Large intestine (tissue), 3 donors: Measurements from ENCODE around the gene TM4SF4. TPM values are rescaled to one million over a fixed set of nuclear protein-coding genes. Genes with fewer than 3 reads are reported as not detected.

Source experiments
- DNase-seq, 2 donors: peaks; one replicate each; pipeline versions ENCODE4 v3.0.0 to v3.0.0-alpha.2; 2013
- H3K27ac ChIP-seq: one replicate; pipeline ENCODE4 v1.5.1; 2013; ENCODE audit warnings: low read length
- H3K27me3 ChIP-seq: 2 replicates; pipeline ENCODE4 v1.6.1; 2013; ENCODE audit warnings: low read length; ENCODE audit not compliant: control insufficient read depth, insufficient read depth
- H3K36me3 ChIP-seq: 2 replicates; pipeline ENCODE4 v1.6.1; 2013; ENCODE audit warnings: low read length; ENCODE audit not compliant: control insufficient read depth, insufficient read depth
- H3K4me1 ChIP-seq: one replicate; pipeline ENCODE4 v1.6.1; 2013; ENCODE audit warnings: low read length; ENCODE audit not compliant: control insufficient read depth, insufficient read depth
- H3K4me3 ChIP-seq: one replicate; pipeline ENCODE4 v1.5.1; 2013; ENCODE audit warnings: low read length
- H3K9me3 ChIP-seq: one replicate; pipeline ENCODE4 v1.6.1; 2013; ENCODE audit warnings: mild to moderate bottlenecking, low read depth, low read length, moderate library complexity; ENCODE audit not compliant: control insufficient read depth
- WGBS: methylation state at CpG from one replicate; pipeline ENCODE4 v1.1.5; 2013; ENCODE audit warnings: low lambda C conversion rate; ENCODE audit not compliant: insufficient coverage; 5-methylcytosine and 5-hydroxymethylcytosine counted together
- polyA plus RNA-seq: library from polyadenylated mRNA; unstranded; fragments of 120-200 nt; gene quantifications from one replicate; pipeline ENCODE4 v1.2.1, GENCODE V29; 2013

The TM4SF4 gene
- polyA plus RNA-seq, 1 donor: 56.5 TPM

DNA sequence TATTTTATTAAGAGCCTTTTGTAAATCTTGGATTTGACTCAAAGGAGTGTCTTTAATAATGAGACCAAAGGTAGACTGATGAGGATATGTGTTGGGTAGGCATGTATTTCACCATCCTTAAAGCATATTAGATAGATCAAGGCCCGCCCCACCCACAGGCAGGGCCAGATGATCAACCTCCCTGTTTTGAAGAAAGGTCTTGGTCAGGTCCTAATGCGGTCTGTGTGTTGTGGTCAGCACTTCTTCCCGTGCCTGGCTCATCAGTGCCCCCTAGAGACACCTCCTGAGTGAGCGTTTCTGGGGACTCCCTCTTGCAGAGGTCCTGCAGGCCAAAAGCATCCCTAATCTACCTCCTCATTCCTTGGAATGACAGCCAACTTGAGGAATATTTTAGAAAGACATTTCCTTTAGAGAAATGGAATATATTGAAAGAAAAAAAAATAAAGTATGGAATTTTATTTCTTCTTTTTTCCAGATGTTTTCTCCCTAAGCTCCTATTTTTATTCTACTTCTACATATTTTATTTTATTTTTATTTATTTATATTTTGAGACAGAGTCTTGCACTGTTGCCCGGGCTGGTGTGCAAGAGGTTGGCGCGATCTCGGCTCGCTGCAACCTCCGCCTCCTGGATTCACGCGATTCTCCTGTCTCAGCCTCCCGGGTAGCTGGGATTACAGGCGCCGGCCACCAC lies 6.0 kb downstream of the TM4SF4 start:
- no peaks in the 10 kb centered on the region for H3K9me3 ChIP-seq
- no CpG with 5 or more reads among the region's 15 CpGs for WGBS
- peaks cover 2% of the 10 kb centered on the region for H3K36me3 ChIP-seq
- H3K27ac ChIP-seq: no peak overlapping the region
- H3K4me3 ChIP-seq: no peak overlapping the region
- H3K27me3 ChIP-seq: no peaks in the 10 kb centered on the region
- peak; percentile 66 to 67 for DNase-seq
- H3K4me1 ChIP-seq: peaks cover 6% of the 10 kb centered on the region

GRCh38 chr3:149481056-149481455 lies 6.6 kb downstream of the TM4SF4 start:
- DNase-seq: no peak
- no CpG with 5 or more reads among the region's 3 CpGs for WGBS
- no peak overlapping the region for H3K27ac ChIP-seq
- no peaks in the 10 kb centered on the region for H3K27me3 ChIP-seq
- peaks cover 2% of the 10 kb centered on the region for H3K36me3 ChIP-seq
- no peaks in the 10 kb centered on the region for H3K9me3 ChIP-seq
- H3K4me1 ChIP-seq: peaks cover 6% of the 10 kb centered on the region
- no peak overlapping the region for H3K4me3 ChIP-seq

DNA sequence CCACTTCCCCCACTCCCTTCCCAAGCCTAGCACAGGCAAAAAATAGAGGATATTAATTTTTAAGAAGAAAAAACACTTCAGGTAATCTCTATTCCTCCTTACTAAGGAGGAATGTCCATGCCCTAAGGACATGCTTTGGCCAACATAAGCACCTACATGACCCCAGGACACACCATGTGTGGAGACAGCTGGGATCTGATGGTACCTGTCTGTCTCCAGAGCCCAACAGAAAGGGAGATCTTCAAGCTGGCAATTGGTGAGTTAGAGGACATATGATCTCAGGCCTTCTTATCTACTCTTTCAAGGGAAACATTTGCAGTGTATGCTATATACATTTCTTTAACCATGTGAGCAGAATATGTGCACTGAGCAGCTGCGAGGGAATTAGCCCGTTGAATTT lies 7.0 kb downstream of the TM4SF4 start:
- no CpG with 5 or more reads among the region's 2 CpGs for WGBS
- DNase-seq: no peak
- no peaks in the 10 kb centered on the region for H3K27me3 ChIP-seq
- H3K9me3 ChIP-seq: no peaks in the 10 kb centered on the region
- H3K36me3 ChIP-seq: peaks cover 2% of the 10 kb centered on the region
- H3K27ac ChIP-seq: no peak overlapping the region
- peaks cover 6% of the 10 kb centered on the region for H3K4me1 ChIP-seq
- no peak overlapping the region for H3K4me3 ChIP-seq

DNA sequence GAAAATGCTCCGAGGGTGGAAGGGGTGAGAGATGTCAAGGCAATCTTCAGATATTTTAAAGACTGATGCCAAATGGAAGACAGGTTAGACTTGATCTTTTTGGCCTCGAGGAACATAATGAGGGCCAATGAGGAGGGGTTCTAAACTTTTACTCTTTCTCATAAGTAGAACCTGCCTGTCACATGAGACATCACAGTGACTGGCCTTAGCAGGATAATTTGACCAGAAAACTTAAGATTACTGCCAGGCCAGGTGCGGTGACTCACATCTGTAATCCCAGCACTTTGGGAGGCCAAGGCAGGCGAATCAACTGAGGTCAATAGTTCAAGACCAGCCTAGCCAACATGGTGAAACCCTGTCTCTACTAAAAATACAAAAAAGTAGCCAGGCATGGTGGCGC lies 12.2 kb downstream of the TM4SF4 start:
- H3K9me3 ChIP-seq: no peaks in the 10 kb centered on the region
- no peaks in the 10 kb centered on the region for H3K4me1 ChIP-seq
- peaks cover 7% of the 10 kb centered on the region for H3K36me3 ChIP-seq
- DNase-seq: no peak
- H3K27ac ChIP-seq: no peak overlapping the region
- no CpG with 5 or more reads among the region's 5 CpGs for WGBS
- H3K27me3 ChIP-seq: no peaks in the 10 kb centered on the region
- H3K4me3 ChIP-seq: no peak overlapping the region

DNA sequence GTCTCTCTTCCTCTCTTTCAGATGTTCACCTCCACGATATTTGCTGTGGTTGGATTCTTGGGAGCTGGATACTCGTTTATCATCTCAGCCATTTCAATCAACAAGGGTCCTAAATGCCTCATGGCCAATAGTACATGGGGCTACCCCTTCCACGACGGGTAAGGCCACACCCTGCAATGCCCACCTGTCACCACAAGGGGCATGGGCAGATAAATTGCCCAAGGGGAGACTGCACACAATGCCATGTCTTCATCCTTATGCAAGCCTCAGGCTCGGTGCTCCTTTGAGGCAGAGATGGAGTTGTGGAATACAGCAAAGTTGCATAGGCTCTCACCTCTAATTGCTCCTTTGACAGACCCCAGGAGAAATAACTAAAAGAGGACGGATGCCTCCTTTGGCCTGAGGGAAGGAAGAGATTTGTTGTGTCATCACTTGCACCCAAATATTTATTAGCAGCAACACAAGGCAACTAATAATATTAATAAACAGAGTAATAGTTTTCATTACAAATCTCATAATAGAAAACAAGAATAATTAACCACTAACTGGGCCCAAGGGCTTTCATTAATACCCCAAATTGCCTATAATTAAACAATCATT lies 13.2 kb downstream of the TM4SF4 start:
- Histone ChIP-seq H3K27ac (no peak overlapping the region), H3K27me3 (no peaks in the 10 kb centered on the region), H3K4me3 (no peak overlapping the region), H3K9me3 (no peaks in the 10 kb centered on the region), H3K36me3 (peaks cover 7% of the 10 kb centered on the region), H3K4me1 (no peaks in the 10 kb centered on the region)
- DNase-seq: no peak
- no CpG with 5 or more reads among the region's 6 CpGs for WGBS

- peaks cover 5% of the 10 kb centered on the region for H3K36me3 ChIP-seq
- WGBS: 100% methylated on average over 1 of the region's 6 CpGs
Observed at GRCh38 chr3:149489060-149489690, 14.7 kb downstream of the TM4SF4 start.

DNA sequence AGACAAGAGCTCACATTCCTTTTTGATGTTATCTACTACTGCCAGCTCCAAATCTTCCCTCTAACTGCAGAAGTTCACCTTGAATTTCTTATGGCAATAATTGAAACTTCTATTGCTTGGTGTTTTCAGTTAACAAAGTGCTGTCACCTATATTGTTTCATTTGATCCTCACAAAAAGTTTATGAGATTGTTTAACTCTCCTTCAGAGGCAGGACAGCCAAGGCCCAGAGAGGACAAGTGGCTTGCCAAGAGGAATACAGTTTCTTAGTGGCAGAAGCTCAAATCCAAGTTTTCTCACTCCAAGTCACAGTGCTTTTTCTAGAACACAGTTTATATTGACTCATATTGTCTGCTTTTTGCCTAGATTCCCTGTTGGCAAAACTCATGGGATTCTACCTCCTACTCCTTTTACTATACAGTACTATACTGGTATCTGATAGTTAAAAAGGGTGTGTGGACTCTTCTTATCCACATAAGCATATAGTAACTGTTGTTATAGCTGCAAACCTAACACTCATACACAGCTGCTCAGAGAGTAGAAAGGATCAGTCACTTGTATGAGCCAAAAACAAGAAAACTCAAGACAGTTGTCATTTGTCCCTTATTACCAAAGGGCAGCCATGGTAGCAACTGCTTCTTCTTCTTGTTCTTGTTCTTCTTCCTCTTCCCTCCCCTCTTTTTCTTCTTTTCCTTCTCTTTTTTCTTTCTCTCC lies 15.9 kb downstream of the TM4SF4 start:
- H3K36me3 ChIP-seq: peaks cover 5% of the 10 kb centered on the region
- DNase-seq: no peak
- H3K9me3 ChIP-seq: no peaks in the 10 kb centered on the region
- no peak overlapping the region for H3K4me3 ChIP-seq
- H3K4me1 ChIP-seq: no peaks in the 10 kb centered on the region
- no peaks in the 10 kb centered on the region for H3K27me3 ChIP-seq
- H3K27ac ChIP-seq: no peak overlapping the region

More at GRCh38 chr3:149489060-149489690, 14.7 kb downstream of the TM4SF4 start:
- no peak overlapping the region for H3K4me3 ChIP-seq
- no peaks in the 10 kb centered on the region for H3K27me3 ChIP-seq
- H3K9me3 ChIP-seq: no peaks in the 10 kb centered on the region
- H3K27ac ChIP-seq: no peak overlapping the region
- H3K4me1 ChIP-seq: no peaks in the 10 kb centered on the region
- no peak for DNase-seq

- no CpG with 5 or more reads among the region's 8 CpGs for WGBS
- no peak overlapping the region for H3K4me3 ChIP-seq
- H3K36me3 ChIP-seq: no peaks in the 10 kb centered on the region
- no peaks in the 10 kb centered on the region for H3K27me3 ChIP-seq
- DNase-seq: no peak
- H3K4me1 ChIP-seq: no peaks in the 10 kb centered on the region
- H3K9me3 ChIP-seq: no peaks in the 10 kb centered on the region
- H3K27ac ChIP-seq: no peak overlapping the region
Observed at GRCh38 chr3:149493315-149494021, 19.0 kb downstream of the TM4SF4 start.

- peak in 1 of 2 donors; percentile 29 for DNase-seq
- Histone ChIP-seq H3K27ac (no peak overlapping the region), H3K27me3 (no peaks in the 10 kb centered on the region), H3K36me3 (no peaks in the 10 kb centered on the region), H3K9me3 (no peaks in the 10 kb centered on the region), H3K4me1 (no peaks in the 10 kb centered on the region), H3K4me3 (no peak overlapping the region)
- 76% methylated on average over 5 of the region's 11 CpGs for WGBS
Observed at GRCh38 chr3:149494022-149494758, 19.7 kb downstream of the TM4SF4 start.
